AG04449 (cell line): ENCODE data around the gene LRP6.

Experiments
- CTCF ChIA-PET: fragments of 350-600 bp; formaldehyde crosslinking; extraction: SDS; loops from one replicate; lab custom pipeline; 2021; ENCODE audit warnings: antibody characterized with exemption; lab: Yijun Ruan, JAX
- POLR2A ChIA-PET: fragments of 400-600, 350-600 bp; formaldehyde crosslinking; extraction: SDS; loops from one replicate; lab custom pipeline; 2020; ENCODE audit warnings: antibody characterized with exemption, inconsistent platforms; lab: Yijun Ruan, JAX
- DNase-seq: peaks from one replicate; pipeline ENCODE4 v3.0.0-alpha.2; 2010; ENCODE audit warnings: low read depth, low spot score
- H3K4me3 ChIP-seq: 2 replicates; pipeline ENCODE4 v1.5.1; 2011; ENCODE audit warnings: low read depth, mild to moderate bottlenecking, control low read depth, low read length
- TF ChIP-seq, protein P1 (sequence below): IDR thresholded peaks from one replicate; pipeline ENCODE4 v1.5.1; 2011; ENCODE audit warnings: mild to moderate bottlenecking, moderate library complexity, low read length, control low read depth, inconsistent platforms; ENCODE audit not compliant: insufficient read depth; ENCODE audit errors: missing control alignments

The LRP6 gene

DNA sequence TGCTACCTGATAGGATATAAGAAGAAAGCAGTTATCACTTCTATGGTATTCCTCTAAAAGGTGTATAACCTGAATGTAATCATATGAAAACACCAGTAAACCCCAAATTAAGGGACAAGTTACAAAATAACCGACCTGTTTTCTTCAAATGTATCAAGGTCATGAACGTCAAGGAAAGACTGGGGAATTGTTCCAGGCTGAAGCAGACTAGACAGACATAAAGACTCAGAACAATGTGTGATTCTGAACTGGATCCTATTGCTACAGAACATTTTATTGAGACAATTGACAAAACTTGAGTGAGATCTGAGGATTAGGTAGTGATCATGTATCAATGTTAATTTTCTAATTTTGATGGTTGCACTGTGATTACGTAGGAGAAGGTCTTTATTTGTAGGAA is 15.4 kb upstream of the LRP6 start:
- no peak for DNase-seq
- ChIA-PET CTCF (no interaction called here), POLR2A (interaction anchor here (2.0 kb wide), 1 partner anchor 15 kb away, joined by 9 read pairs; the partner anchor contains the start of gene LRP6)
- H3K4me3 ChIP-seq: no peak overlapping the region
- TF ChIP-seq, protein P1, sequence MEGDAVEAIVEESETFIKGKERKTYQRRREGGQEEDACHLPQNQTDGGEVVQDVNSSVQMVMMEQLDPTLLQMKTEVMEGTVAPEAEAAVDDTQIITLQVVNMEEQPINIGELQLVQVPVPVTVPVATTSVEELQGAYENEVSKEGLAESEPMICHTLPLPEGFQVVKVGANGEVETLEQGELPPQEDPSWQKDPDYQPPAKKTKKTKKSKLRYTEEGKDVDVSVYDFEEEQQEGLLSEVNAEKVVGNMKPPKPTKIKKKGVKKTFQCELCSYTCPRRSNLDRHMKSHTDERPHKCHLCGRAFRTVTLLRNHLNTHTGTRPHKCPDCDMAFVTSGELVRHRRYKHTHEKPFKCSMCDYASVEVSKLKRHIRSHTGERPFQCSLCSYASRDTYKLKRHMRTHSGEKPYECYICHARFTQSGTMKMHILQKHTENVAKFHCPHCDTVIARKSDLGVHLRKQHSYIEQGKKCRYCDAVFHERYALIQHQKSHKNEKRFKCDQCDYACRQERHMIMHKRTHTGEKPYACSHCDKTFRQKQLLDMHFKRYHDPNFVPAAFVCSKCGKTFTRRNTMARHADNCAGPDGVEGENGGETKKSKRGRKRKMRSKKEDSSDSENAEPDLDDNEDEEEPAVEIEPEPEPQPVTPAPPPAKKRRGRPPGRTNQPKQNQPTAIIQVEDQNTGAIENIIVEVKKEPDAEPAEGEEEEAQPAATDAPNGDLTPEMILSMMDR: no peak

DNA sequence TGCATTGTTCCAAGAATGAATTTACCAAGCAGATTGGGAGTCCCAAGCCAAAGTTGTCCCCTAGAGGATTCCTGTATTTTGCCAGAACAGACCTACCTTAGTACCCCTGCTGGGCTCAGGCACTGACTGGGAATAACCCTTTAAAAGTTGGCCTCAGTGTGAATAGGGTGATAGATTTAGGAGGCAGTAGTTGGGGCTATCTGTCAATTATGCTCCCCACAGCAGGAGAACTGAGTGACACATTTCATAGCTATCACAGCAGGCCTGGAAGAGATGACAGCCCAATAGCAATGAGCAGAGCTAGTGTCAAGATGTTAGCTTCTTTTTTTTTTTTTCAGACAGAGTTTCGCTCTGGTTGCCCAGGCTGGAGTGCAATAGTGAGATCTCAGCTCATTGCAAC is 14.3 kb upstream of the LRP6 start:
- POLR2A ChIA-PET: interaction anchor here (1.0 kb wide), 1 partner anchor 14 kb away, joined by 3 read pairs; the partner anchor contains the start of gene LRP6
- CTCF ChIA-PET: no interaction called here
- TF ChIP-seq, protein P1: no peak
- no peak for DNase-seq
- no peak overlapping the region for H3K4me3 ChIP-seq

DNA sequence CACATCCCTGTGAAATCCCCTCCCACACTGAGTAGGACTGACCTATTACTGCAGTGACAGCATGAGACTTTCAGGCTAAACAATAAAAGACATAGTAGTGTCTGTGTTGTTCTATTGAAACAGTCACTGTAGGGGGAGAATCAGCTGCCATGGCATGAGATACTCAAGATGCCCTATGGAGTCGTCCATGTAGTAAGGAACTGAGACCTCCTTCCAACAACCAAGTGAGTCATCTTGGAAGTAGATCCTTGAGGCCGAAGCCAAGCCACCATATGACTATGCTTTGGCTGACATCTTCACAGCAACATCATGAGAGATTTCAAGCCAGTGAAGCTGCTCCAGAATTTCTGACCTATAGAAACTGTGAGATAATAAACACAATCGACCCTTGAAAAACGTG is 12.1 kb upstream of the LRP6 start:
- TF ChIP-seq, protein P1: no peak
- H3K4me3 ChIP-seq: no peak overlapping the region
- ChIA-PET POLR2A (no interaction called here), CTCF (interaction anchor here (0.6 to 0.9 kb wide), 2 partner anchors 12 to 673 kb away, joined by 3 read pairs; partner anchors contain the start of gene LRP6)
- no peak for DNase-seq

DNA sequence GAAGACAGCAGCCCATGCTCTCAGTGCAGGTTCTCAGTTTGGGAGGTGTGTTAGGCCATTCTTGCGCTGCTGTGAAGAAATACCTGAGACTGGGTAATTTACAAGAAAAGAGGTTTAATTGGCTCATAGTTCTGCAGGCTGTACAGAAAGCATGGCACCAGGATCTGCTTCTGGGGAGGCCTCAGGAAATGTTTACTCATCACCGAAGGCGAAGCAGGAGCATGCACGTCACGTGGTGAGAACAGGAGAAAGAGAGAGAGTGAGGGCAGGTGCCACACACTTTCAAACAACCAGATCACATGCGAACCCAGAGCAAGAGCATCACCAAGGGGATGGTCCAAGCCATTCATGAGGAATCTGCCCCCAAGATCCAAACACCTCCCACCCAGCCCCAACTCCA is 9.0 kb upstream of the LRP6 start:
- no peak overlapping the region for H3K4me3 ChIP-seq
- no peak for DNase-seq
- ChIA-PET POLR2A (no interaction called here), CTCF (no interaction called here)
- TF ChIP-seq, protein P1: no peak

DNA sequence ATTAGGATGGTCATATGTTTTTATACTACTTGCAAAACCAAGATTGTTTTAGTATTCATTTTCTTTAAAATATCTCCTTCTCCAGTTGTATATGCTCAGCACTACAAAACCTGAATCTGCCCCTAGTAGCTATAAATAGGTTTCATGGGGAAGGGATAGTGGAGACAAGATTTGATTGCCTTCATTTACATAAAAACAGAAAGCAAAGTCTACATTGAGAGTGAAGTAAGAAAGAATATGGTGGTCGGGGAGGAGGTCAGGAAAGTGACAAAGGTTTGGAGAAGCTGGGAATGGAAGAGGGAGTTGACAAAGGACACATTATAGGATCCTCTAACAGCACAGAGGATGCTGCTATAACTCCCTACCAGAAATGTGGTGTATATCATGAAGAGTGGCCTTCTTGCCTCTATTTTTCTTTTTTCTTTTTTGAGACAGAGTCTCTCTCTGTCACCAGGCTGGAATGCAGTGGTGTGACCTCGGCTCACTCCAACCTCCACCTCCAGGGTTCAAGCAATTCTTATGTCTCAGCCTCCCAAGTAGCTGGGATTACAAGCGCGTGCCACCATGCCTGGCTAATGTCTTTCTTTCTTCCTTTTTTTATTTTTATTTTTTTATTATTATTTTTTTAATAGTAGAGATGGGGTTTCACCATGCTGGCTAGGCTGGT is 6.6 kb upstream of the LRP6 start:
- ChIA-PET POLR2A (interaction anchor here (0.6 kb wide), 1 partner anchor 19 kb away, joined by 5 read pairs; no protein-coding TSS in a partner anchor), CTCF (interaction anchor here (0.9 to 1.3 kb wide), 3 partner anchors 26 to 239 kb away, joined by 3 read pairs; no protein-coding TSS in a partner anchor)
- TF ChIP-seq, protein P1: no peak
- no peak for DNase-seq
- H3K4me3 ChIP-seq: no peak overlapping the region

DNA sequence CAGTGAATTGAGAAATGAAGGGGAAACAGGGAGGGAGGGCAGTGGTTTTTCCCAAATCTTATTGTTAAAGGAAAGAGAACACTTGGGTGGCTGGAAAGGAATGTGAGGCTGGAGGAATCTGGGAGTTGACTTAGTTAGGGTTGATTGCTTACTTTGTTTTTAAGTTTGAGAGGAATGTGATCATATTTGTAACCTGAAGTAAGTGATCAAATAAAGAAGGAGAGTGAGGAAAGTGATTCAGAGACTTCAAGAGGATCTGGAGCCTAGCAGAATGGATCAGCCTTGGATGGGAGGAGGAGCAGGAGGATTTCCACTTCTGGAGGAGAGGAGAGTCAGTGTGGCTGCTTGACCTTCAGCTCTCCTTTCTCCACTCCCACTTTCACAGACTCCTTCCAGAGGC is 6.0 kb upstream of the LRP6 start:
- CTCF ChIA-PET: interaction anchor here (0.9 to 1.3 kb wide), 3 partner anchors 25 to 239 kb away, joined by 3 read pairs; no protein-coding TSS in a partner anchor
- DNase-seq: no peak
- no peak overlapping the region for H3K4me3 ChIP-seq
- TF ChIP-seq, protein P1: no peak
- POLR2A ChIA-PET: interaction anchor here (0.6 kb wide), 1 partner anchor 20 kb away, joined by 5 read pairs; no protein-coding TSS in a partner anchor
